Kasumi-1 (cell line): ENCODE results near the gene CYP1A2.

Source experiments
- DNase-seq, 2 experiments: peaks; one replicate each; lab custom pipeline; 2025; lab: John Stamatoyannopoulos, UW

CYP1A2 gene

GRCh38 chr15:74788683-74789151 is 40.1 kb downstream of the CYP1A2 start:
- peak in 1 of 2 experiments; percentile 13 for DNase-seq

- no peak for DNase-seq
Observed at GRCh38 chr15:74789171-74789631, 40.6 kb downstream of the CYP1A2 start.

GRCh38 chr15:74789741-74790079 is 41.1 kb downstream of the CYP1A2 start:
- DNase-seq = no peak

GRCh38 chr15:74790080-74790916 is 41.7 kb downstream of the CYP1A2 start:
- DNase-seq = peak; percentile 86 to 93

- DNase-seq = no peak
Observed at GRCh38 chr15:74791007-74791406, 42.4 kb downstream of the CYP1A2 start.

GRCh38 chr15:74791667-74792066 is 43.0 kb downstream of the CYP1A2 start:
- DNase-seq = no peak

GRCh38 chr15:74792227-74793016 is 43.8 kb downstream of the CYP1A2 start:
- no peak for DNase-seq

- peak; percentile 27 to 44 for DNase-seq
Observed at GRCh38 chr15:74793135-74794028, 44.7 kb downstream of the CYP1A2 start.

GRCh38 chr15:74794248-74794969 is 45.8 kb downstream of the CYP1A2 start:
- no peak for DNase-seq

- no peak for DNase-seq
Observed at GRCh38 chr15:74794970-74795349, 46.3 kb downstream of the CYP1A2 start.

GRCh38 chr15:74795966-74796625 is 47.5 kb downstream of the CYP1A2 start:
- no peak for DNase-seq

GRCh38 chr15:74798388-74799254 is 50.0 kb downstream of the CYP1A2 start:
- DNase-seq = no peak

- DNase-seq = no peak
Observed at GRCh38 chr15:74799255-74799855, 50.7 kb downstream of the CYP1A2 start.

- DNase-seq = peak; percentile 74 to 77
Observed at GRCh38 chr15:74799856-74800558, 51.4 kb downstream of the CYP1A2 start.

GRCh38 chr15:74800559-74801094 is 52.0 kb downstream of the CYP1A2 start:
- DNase-seq = no peak

GRCh38 chr15:74801311-74801997 is 52.8 kb downstream of the CYP1A2 start:
- DNase-seq = no peak

GRCh38 chr15:74802290-74802689 is 53.6 kb downstream of the CYP1A2 start:
- no peak for DNase-seq
